NCI-H510A (cell line): ENCODE data around the gene RHOD.

Experiments used
- DNase-seq: peaks from one replicate; lab custom pipeline; 2025; lab: John Stamatoyannopoulos, UW

RHOD gene

DNA sequence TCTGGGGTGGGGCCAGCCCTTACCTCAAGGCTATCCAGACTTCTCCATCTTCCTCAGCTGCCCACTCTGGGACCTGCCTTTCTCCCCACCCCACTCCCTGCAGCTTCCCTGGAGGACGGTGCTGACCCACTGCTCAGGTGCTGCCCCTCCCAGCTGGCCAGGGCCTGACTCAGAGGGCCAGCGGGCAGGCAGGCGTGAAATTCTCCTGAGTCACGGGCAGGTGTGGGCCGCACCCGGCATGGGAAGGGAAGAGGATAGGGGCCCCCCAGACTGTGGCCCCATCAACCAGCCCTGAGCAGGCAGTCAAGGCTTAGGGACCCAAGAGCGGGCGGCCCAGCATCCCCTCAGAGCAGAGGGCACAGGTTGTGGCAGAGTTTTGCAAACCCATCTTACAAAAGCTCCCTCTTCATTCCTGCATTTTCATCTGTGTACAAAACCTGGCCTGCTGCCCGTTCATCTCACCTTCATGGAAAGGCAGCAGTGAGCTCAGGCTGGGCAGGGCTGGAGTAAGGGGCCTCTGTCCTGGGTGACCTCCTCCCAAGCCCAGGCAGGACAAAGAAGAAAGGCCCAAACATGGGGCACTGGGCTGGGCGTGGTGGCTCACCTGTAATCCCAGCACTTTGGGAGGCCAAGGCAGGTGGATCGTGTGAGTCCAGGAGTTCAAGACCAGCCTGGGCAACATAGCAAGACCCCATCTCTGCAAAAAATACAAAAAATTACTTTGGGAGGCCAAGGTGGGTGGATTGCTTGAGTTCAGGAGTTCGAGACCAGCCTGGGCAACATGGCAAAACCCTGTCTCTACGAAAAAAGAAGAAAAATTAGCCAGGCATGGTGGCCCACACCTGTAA is 6.1 kb downstream of the RHOD start:
- DNase-seq = no peak

GRCh38 chr11:67066333-67066709 is 9.7 kb downstream of the RHOD start:
- no peak for DNase-seq

GRCh38 chr11:67071420-67072284 is 15.0 kb downstream of the RHOD start:
- peak; percentile 60 for DNase-seq

GRCh38 chr11:67072295-67072694 is 15.6 kb downstream of the RHOD start:
- no peak for DNase-seq

GRCh38 chr11:67073908-67074307 is 17.3 kb downstream of the RHOD start:
- DNase-seq = peak; percentile 27

DNA sequence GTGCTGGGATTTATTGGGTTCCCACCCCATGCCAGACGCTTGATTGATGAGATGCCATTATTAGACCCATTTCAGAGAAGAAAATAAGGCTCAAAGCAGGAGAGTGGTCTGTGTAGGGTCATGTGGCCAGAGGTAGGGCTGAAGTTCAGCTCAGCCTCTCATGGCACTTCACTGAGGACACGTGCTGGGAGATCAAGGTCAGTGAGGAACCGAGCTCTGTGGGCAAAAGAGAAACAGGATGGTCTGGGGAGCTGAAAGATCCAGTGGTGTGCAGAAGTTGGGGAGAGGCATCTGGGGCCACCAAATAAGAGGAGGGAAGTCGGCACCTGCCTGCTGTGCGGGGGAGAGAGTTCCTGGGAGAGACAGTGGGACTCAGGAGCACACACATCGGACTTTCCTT is 19.6 kb downstream of the RHOD start:
- no peak for DNase-seq

GRCh38 chr11:67079065-67079705 is 22.5 kb downstream of the RHOD start:
- DNase-seq = no peak

GRCh38 chr11:67082071-67082791 is 25.6 kb downstream of the RHOD start:
- DNase-seq = no peak

DNA sequence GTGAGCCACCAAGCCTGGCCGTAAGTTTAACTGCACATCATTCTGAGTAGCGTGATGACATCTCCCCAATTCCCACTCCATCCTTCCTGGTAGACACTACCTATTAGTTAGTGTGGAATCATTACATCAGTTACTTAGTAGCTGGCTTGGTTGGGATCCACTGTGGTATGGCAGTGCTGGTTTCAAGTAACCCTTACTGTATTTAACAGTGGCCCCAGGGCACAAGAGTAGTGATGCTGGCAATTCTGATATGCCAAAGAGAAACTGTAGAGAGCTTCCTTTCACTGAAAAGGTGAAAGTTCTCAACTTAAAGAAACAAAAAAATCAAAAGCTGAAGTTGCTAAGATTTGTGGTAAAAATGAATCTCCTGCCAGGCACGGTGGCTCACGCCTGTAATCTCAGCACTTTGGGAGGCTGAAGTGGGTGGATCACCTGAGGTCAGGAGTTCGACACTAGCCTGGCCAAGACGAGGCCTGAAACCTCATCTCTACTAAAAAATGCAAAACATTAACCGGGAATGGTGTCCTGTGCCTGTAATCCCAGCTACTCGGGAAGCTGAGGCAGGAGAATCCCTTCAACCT is 27.2 kb downstream of the RHOD start:
- DNase-seq = no peak

- no peak for DNase-seq
These were observed 29.0 kb downstream of the RHOD start for GRCh38 chr11:67085617-67086016.

GRCh38 chr11:67090717-67091116 is 34.1 kb downstream of the RHOD start:
- DNase-seq = no peak

DNA sequence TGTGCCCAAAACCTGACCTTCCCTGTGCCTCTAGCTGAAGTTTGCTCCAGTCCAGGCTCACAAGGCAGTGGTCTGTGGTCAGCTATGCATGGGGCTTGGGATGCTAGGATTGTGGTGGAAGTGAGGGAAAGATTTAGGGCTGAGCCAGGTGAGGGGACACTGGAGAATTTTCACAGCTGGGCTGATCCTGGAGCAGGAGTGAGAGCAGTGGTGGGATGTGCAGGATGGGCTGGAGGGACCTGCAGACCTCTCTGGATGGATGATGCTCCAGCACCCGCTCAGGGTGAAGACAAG is 38.5 kb downstream of the RHOD start:
- DNase-seq = no peak

DNA sequence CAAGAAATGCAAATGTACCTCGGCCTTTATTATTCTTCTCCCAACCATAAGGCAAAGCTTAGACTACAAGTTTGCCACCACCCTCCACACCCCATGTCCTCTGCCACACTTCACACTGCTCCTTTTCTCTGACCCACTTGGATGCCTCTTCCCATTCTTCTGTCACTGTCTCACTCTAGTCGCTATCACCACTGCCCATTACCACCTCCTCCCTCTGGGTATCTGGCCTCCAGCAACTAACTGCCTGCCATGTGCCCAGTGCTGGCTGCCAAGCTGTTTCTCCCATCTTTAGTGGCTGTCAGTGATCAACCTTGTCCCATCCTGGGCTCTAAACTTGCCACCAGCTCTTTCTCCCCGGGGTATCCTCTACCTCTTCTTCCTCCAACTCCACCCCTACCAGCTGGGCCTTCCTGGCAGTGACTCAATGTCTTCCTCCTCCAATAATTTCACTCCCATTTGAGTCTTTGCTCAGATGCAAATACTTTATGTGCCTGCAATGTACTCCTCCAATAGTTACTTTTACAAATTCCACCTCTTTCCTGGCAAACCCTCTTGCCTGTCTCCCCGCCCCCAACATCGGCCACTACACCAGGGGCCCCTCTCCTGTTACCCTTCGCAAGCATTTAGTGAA is 42.3 kb downstream of the RHOD start:
- DNase-seq = no peak

- DNase-seq = no peak
These were observed 43.2 kb downstream of the RHOD start for GRCh38 chr11:67099831-67100324.

GRCh38 chr11:67102664-67103063 is 46.0 kb downstream of the RHOD start:
- DNase-seq = no peak

DNA sequence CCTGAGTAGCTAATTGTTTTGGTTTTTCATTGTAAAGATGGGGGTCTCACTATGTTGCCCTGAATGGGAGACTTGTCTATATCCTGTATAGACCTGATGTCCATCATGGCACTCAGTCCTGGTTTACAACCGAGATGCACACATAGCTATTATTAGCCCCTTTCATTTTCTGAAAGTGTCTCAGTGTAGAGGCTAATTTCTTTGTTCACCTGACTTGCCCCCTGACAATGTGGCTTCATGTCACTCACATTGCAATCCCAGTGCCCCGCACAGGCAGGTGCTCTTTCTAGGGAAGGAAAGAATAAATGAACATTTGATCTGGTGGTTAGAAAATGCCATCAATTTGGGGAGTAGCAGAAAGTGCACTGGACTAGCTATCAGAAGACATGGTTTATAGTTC is 49.3 kb downstream of the RHOD start:
- DNase-seq = no peak

DNA sequence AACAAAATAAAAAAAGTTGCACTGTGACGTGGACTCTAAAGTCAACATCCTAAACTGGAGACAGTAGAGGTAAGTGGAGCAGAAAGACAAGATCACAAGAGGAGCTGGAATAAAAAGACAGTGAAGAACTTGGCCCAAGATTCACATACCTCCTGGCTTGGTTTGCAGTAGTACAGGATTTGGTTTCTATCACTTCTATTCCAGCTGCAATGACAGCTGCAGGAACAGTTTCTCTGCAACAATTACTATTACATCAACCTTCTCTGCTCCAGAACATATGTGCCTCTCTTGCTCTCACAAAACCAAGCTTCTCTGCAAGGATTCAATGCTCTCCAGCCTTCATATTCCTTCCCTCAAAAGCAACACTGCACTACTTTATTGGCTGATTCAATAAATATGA is 54.6 kb downstream of the RHOD start:
- no peak for DNase-seq

- DNase-seq = no peak
These were observed 56.6 kb downstream of the RHOD start for GRCh38 chr11:67113231-67113721.

GRCh38 chr11:67114275-67114896 is 57.7 kb downstream of the RHOD start:
- no peak for DNase-seq

- DNase-seq = no peak
These were observed 60.1 kb downstream of the RHOD start for GRCh38 chr11:67116758-67117105.

- no peak for DNase-seq
These were observed 60.5 kb downstream of the RHOD start for GRCh38 chr11:67117176-67117575.
